HG03103 (cell line): ENCODE results near the gene MSMP.

Experiments
- ATAC-seq: cut with Tn5 transposase; IDR thresholded peaks from one replicate; pipeline ENCODE4 v1.9.1; 2021; ENCODE audit warnings: low read depth; ENCODE audit not compliant: unreplicated experiment

MSMP gene

DNA sequence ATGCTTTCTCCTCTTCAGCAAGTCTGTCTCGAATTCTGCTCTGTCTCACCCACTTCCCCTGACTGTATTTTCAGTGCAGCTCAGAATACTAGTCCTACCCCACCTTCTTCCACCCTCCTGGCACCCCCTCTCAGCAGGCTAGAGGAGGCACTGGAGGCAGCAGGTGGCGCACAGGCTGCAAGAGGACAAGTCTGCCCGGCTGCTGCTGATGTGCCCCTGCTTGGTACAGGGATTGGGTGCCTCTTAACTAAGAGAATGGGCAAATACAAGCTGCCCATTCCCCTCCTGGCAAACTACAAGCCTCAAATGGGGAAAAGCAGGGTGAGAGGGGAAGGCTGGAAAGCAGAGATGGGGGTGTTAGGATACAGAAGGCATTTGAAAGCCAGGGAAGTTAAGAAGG lies 27.1 kb downstream of the MSMP start:
- ATAC-seq: no peak

DNA sequence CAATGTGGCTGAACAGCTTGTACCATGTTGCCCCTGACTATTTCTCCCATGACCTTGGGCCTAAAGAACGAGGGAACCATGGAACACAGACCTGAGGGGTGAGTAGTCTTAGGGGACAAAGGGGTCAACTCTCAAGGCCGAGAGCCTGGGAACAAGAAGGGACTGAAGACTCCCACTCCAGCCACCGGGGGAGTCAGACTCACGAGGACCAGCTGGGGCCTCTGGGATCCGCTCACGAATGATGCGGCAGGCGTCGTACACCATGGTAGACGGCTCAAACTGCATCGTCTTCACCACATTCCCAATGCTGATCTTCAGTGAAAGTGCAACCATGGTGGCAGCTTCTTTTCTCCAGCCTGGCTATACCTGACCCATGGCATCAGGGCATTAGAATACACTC lies 28.7 kb downstream of the MSMP start:
- ATAC-seq: no peak

- ATAC-seq: no peak
Measured at GRCh38 chr9:35723908-35724307, 30.2 kb downstream of the MSMP start.

DNA sequence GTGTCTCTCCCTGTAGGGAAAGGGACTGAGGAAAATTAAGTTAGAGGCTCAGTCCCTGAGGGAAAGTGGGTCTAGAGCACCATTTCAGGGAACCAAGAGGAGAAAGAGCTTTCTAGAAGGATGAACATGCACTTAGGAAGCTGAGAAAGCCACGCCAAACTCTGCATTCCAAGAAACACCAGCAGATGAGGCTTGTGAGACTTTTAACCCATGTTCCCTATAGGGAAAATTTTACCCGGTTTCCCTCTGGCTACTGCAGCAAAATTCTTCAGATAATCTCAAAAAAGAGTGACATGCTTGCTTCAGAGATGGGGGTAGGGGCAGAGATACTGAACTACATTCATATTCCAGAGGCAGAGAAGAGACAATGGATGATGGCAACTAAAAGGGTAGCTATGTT lies 30.6 kb downstream of the MSMP start:
- ATAC-seq: no peak

- no peak for ATAC-seq
Measured at GRCh38 chr9:35719546-35719945, 34.5 kb downstream of the MSMP start.

DNA sequence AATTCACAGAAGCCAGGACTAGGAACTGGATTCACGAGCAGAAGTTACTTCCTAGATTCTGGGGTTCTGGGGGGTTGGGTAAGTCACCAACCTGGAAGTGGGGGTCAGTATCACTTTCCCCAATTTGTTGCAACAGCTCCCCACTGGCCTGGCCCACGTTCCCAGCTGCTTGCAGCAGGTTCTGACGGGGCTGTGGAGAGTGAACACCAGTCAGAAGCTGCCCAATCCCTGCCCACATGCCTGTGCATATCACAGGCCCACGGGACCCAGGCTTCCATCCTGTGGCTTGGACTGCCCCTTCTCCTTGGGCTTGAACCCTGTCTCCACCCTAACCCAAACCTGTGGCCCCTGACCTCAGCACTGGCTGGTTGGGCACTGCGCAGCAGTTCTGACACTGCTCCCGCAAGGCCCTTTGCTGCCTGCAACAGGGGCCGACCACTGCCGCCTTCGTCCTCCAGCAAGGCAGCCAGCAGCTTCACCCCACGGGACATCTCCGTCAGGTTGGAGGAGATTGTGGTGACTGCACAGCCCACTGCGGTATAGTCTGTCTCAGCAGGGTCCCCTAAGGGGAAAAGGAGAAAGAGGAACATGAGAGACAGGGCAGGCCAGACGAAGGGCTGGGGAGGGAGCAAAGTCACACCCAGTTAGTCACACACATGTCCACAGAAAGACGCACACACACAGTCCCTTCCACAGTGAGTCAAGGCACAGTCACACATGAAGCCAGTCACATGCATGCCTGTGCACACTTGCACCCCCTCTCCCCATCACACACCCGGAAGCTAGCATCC lies 35.2 kb downstream of the MSMP start:
- ATAC-seq: no peak

- no peak for ATAC-seq
Measured at GRCh38 chr9:35717132-35717870, 36.8 kb downstream of the MSMP start.

DNA sequence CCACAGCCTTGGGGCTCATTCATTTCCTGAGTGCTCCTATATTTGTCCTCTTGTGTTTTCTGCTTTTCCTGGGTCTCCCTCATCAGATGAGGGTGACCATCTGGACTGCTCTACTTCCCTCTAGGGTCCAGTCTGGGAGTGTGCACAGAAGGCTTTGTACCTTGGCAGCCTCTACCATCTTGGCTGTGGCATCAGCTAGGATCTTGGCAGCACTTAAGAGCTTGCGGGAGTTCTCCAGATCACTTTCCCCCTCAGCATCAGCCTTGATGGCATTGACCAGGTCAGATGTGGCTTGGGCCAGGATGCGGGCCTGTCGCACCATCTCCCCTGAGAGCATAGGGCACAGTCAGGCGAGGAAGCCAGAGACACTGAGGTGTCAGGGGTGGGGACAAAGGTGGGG lies 37.8 kb downstream of the MSMP start:
- ATAC-seq: no peak

- ATAC-seq: no peak
Measured at GRCh38 chr9:35714579-35715252, 39.4 kb downstream of the MSMP start.

DNA sequence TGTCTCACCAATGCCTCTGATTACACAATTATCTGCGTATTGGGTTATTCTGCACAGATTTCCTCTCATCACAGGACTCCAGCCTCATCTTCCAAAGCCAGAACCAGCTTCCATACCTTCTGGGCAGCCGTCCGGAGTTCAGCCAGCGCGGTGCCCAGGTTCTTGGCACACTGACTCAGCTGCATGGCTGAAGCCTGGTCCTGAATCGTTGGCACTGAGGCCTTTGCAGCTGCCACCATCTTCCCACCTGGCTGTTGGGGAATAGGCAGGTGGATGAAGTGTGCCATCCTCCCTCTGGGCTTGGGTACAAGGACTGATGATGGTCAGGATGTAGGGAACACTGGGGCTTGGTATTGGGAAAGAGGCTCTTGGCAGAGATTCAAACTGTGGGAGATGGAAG lies 40.0 kb downstream of the MSMP start:
- no peak for ATAC-seq

DNA sequence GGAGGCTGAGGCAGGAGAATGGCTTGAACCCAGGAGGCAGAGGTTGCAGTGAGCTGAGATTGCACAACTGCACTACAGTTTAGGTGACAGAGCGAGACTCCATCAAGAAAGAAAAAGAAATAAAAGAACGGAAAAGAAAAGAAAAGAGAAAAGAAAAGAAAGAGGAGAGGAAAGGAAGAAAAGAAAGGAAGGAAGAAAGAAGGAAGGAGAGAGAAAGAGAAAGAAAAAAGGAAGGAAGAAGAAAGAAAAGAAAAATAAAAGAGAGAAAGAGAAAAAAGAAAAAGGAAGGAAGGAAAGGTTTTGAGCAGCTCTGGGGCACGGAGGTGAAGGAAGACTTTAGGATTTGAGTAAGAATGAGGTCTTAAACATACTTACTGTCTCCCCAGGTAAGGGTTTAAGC lies 40.5 kb downstream of the MSMP start:
- no peak for ATAC-seq

GRCh38 chr9:35712762-35713400 lies 41.2 kb downstream of the MSMP start:
- no peak for ATAC-seq

DNA sequence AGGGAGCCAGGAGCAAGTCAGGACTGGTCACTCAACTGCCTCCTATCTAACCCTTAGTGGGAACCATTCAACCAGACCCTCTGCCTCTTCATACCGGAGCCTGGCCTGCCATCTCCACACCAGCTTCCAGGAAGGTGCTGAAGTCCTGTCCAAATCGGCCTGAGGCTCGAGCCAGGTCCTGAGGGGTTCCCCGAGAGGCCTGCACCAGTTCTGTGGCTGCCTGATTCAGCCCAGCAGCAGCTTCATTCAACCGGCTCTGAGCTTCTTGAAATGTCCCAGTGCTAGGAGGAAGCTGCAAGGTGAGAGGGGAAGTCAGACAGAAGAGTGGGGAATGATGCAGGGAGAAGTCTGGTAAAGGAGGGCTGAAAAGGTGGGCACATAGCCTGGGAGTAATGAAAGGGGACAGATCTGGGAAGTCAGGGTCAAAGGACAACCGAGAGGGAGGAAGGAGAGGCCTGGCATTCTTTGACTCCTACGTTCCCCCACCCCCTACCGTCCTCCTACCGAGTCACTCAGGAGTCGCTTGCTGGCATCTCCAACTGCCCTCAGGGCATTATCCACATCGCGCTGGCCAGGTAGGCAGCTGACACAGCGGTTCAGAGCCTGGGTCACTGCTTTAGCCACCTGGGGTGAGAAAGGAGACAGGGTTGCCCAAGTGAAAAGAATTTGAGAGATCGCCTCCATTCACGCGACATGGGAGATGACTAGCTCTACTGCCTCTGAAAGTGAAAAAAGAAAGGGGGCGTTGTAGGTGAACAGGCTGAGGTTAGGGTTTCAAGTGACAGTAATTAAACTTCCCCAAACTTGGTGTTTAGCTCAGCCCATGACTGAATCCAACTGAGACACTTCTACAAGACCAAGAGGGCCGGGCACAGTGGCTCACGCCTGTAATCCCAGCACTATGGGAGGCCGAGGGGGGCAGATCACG lies 42.3 kb downstream of the MSMP start:
- ATAC-seq: no peak

GRCh38 chr9:35710818-35711500 lies 43.1 kb downstream of the MSMP start:
- no peak for ATAC-seq

- no peak for ATAC-seq
Measured at GRCh38 chr9:35708146-35708545, 45.9 kb downstream of the MSMP start.

- ATAC-seq: no peak
Measured at GRCh38 chr9:35706951-35707350, 47.1 kb downstream of the MSMP start.

- ATAC-seq: no peak
Measured at GRCh38 chr9:35705836-35706430, 48.1 kb downstream of the MSMP start.

- ATAC-seq: no peak
Measured at GRCh38 chr9:35705372-35705771, 48.7 kb downstream of the MSMP start.
